KOPT-K1 (cell line): ENCODE data around the gene TRIP13.

Experiments
- H3K27ac ChIP-seq: fragments of 200-600 bp; sonication (generic); 2 replicates; pipeline ENCODE4 v1.5.1; 2016; ENCODE audit warnings: antibody characterized with exemption, mild to moderate bottlenecking, low read depth, low read length; ENCODE audit not compliant: poor library complexity, severe bottlenecking
- H3K36me3 ChIP-seq: fragments of 200-600 bp; sonication (generic); 2 replicates; pipeline ENCODE4 v1.5.1; 2017; ENCODE audit warnings: antibody characterized with exemption, mild to moderate bottlenecking, low read length, moderate library complexity; ENCODE audit not compliant: insufficient read depth
- H3K9me3 ChIP-seq: fragments of 200-600 bp; sonication (generic); 2 replicates; pipeline ENCODE4 v1.5.1; 2017; ENCODE audit warnings: antibody characterized with exemption, low read length, mild to moderate bottlenecking; ENCODE audit not compliant: insufficient read depth, poor library complexity, severe bottlenecking

Gene TRIP13

GRCh38 chr5:889075-889710 is 3.5 kb upstream of the TRIP13 start:
- H3K27ac ChIP-seq: no peak overlapping the region
- H3K9me3 ChIP-seq: no peaks in the 10 kb centered on the region
- H3K36me3 ChIP-seq: peaks cover 80% of the 10 kb centered on the region

GRCh38 chr5:891117-891836 is 1.4 kb upstream of the TRIP13 start:
- Histone ChIP-seq H3K9me3 (no peaks in the 10 kb centered on the region), H3K36me3 (peaks cover 79% of the 10 kb centered on the region), H3K27ac (peak overlapping the region; percentile 94)

- Histone ChIP-seq H3K36me3 (peaks cover 79% of the 10 kb centered on the region), H3K27ac (peak overlapping the region; percentile 94), H3K9me3 (no peaks in the 10 kb centered on the region)
These were observed 769 bp upstream of the TRIP13 start for GRCh38 chr5:891837-892393.

GRCh38 chr5:893137-893506 is 438 bp downstream of the TRIP13 start:
- H3K27ac ChIP-seq: peak overlapping the region; percentile 94

GRCh38 chr5:893711-894110 is 1.0 kb downstream of the TRIP13 start:
- Histone ChIP-seq H3K9me3 (no peaks in the 10 kb centered on the region), H3K36me3 (peaks cover 64% of the 10 kb centered on the region), H3K27ac (peak overlapping the region; percentile 94)

More at GRCh38 chr5:893137-893506, 438 bp downstream of the TRIP13 start:
- Histone ChIP-seq H3K36me3 (peaks cover 70% of the 10 kb centered on the region), H3K9me3 (no peaks in the 10 kb centered on the region)

- H3K36me3 ChIP-seq: peaks cover 69% of the 10 kb centered on the region
- H3K9me3 ChIP-seq: no peaks in the 10 kb centered on the region
- H3K27ac ChIP-seq: no peak overlapping the region
These were observed 8.1 kb downstream of the TRIP13 start for GRCh38 chr5:900781-901180.

- Histone ChIP-seq H3K9me3 (no peaks in the 10 kb centered on the region), H3K27ac (no peak overlapping the region), H3K36me3 (peaks cover 71% of the 10 kb centered on the region)
These were observed 9.6 kb downstream of the TRIP13 start for GRCh38 chr5:902129-902916.

GRCh38 chr5:903756-904096 is 11.0 kb downstream of the TRIP13 start:
- Histone ChIP-seq H3K9me3 (no peaks in the 10 kb centered on the region), H3K27ac (no peak overlapping the region), H3K36me3 (peaks cover 85% of the 10 kb centered on the region)

GRCh38 chr5:905139-905642 is 12.5 kb downstream of the TRIP13 start:
- Histone ChIP-seq H3K27ac (no peak overlapping the region), H3K9me3 (no peaks in the 10 kb centered on the region), H3K36me3 (peaks cover 97% of the 10 kb centered on the region)

GRCh38 chr5:907366-907910 is 14.8 kb downstream of the TRIP13 start:
- Histone ChIP-seq H3K9me3 (no peaks in the 10 kb centered on the region), H3K36me3 (peaks cover 97% of the 10 kb centered on the region), H3K27ac (no peak overlapping the region)

- Histone ChIP-seq H3K27ac (no peak overlapping the region), H3K36me3 (peaks cover 98% of the 10 kb centered on the region), H3K9me3 (no peaks in the 10 kb centered on the region)
These were observed 15.5 kb downstream of the TRIP13 start for GRCh38 chr5:908172-908571.

- H3K27ac ChIP-seq: no peak overlapping the region
- H3K36me3 ChIP-seq: peaks cover 100% of the 10 kb centered on the region
These were observed 16.4 kb downstream of the TRIP13 start for GRCh38 chr5:909086-909485.

GRCh38 chr5:909994-910768 is 17.5 kb downstream of the TRIP13 start:
- H3K36me3 ChIP-seq: peaks cover 100% of the 10 kb centered on the region
- no peak overlapping the region for H3K27ac ChIP-seq
- H3K9me3 ChIP-seq: no peaks in the 10 kb centered on the region

More at GRCh38 chr5:909086-909485, 16.4 kb downstream of the TRIP13 start:
- H3K9me3 ChIP-seq: no peaks in the 10 kb centered on the region

- Histone ChIP-seq H3K27ac (no peak overlapping the region), H3K36me3 (peaks cover 100% of the 10 kb centered on the region), H3K9me3 (no peaks in the 10 kb centered on the region)
These were observed 18.1 kb downstream of the TRIP13 start for GRCh38 chr5:910769-911160.
